LNCaP clone FGC (cell line): Measurements from ENCODE around the gene COL4A2.
A peak's percentile ranks its signal among the peaks of the same experiment; 100 is the strongest.

Source experiments
- DNase-seq: peaks from one replicate; pipeline ENCODE4 v3.0.0-alpha.2; 2011; ENCODE audit warnings: low read depth
- H3K4me3 ChIP-seq: 2 replicates; pipeline ENCODE4 v1.5.1; 2011; ENCODE audit warnings: mild to moderate bottlenecking, low read depth, low read length, control low read depth
- TF ChIP-seq, protein P1 (sequence below): IDR thresholded peaks from 2 replicates; pipeline ENCODE4 v1.5.1; 2012; ENCODE audit warnings: mild to moderate bottlenecking; ENCODE audit not compliant: control insufficient read depth, insufficient read depth; ENCODE audit errors: extremely low read depth

Gene COL4A2

DNA sequence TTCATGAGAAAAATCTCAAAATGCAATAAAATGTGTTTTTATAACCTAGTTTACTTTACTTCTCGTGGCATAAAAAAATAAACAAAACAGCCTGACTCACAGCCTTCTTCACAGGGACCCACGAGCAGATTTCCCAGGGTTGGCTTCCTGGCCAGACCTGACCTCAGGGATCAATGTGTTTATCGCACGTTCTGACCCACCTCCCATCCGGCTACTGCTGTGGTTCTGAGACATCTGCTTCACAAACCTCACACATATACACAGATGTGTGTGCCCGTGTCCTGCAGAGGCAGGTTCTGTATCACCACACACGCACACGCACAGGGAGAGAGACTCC is 118.3 kb downstream of the COL4A2 start:
- H3K4me3 ChIP-seq, result no peak overlapping the region
- no peak for DNase-seq
- TF ChIP-seq, protein P1, sequence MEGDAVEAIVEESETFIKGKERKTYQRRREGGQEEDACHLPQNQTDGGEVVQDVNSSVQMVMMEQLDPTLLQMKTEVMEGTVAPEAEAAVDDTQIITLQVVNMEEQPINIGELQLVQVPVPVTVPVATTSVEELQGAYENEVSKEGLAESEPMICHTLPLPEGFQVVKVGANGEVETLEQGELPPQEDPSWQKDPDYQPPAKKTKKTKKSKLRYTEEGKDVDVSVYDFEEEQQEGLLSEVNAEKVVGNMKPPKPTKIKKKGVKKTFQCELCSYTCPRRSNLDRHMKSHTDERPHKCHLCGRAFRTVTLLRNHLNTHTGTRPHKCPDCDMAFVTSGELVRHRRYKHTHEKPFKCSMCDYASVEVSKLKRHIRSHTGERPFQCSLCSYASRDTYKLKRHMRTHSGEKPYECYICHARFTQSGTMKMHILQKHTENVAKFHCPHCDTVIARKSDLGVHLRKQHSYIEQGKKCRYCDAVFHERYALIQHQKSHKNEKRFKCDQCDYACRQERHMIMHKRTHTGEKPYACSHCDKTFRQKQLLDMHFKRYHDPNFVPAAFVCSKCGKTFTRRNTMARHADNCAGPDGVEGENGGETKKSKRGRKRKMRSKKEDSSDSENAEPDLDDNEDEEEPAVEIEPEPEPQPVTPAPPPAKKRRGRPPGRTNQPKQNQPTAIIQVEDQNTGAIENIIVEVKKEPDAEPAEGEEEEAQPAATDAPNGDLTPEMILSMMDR, result no peak

DNA sequence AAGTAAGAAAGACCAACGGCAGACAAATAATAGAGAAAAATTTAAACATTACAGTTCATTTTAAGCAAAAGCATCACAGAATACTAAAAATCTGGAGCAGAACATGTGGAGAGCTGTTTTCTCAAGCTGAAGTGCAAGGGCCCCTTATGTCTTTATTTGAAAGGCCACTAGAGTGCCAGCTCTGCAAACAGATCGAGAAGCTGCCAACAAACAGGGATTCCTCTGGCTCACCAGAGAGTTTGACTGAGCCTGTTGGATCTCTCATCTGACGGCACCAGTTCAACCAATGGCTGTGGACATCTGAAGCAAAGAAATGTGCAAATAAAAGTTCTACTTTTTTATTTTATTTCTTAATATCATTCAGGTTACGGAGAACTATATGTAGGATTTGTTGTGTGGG is 119.7 kb downstream of the COL4A2 start:
- no peak overlapping the region for H3K4me3 ChIP-seq
- TF ChIP-seq, protein P1, result no peak
- no peak for DNase-seq

DNA sequence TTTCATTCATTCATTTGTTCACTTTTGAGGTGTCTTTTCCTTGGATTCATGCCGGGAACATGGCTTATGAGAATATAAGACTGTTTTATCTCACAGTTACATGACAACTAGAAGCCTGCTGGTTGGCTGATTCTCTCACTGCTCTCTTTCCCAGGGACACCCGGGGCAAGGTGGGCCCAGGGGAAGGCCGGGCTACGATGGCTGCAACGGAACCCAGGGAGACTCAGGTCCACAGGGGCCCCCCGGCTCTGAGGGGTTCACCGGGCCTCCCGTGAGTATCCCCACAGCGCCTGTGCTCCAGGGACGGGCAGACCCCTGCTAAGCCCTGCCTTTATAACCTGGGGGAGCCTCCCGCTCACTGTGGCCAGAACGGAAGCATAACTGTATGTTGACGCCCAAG is 121.2 kb downstream of the COL4A2 start:
- H3K4me3 ChIP-seq, result no peak overlapping the region
- TF ChIP-seq, protein P1, result no peak
- DNase-seq, result no peak

DNA sequence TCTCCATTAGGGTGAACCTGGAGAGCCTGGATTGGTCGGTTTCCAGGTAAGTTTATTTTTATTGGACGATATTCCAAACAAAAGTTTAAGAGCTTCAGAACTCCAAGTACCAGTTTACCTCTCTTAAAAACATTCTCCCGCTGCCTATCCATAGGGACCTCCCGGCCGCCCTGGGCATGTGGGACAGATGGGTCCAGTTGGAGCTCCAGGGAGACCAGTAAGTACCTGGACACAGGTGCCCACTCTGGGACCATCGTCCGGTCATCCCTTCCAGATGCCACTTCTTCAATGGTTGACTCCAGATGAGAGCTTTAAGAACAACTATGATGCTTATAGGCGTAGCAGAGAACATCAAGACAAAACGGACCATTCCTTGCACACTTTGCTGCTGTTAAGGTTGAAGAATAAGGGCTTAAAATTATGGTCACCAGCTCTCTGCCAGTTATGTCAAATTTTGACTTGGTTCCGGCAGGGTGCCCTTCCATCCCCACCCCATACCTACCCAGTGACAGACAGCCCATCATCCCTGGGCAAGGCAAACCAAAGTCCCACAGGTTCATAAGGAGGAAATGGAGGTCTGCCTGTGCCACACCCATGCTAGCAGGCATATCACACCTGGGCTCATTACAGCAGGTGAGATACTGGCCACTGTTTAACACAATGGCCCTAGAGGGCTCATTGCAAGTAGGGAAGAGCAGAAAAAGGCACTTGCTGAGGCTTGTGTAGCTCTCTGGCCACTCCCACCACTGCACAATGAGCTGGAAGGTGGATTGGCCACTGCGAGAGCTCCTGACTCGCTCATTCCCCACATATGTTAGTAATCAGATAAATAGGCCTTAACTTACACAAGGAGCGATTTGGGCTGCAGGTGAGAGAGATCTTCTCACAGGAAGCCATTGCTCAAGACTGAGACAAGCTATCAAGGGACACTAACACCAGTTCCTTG is 123.6 kb downstream of the COL4A2 start:
- TF ChIP-seq, protein P1, result no peak
- no peak overlapping the region for H3K4me3 ChIP-seq

DNA sequence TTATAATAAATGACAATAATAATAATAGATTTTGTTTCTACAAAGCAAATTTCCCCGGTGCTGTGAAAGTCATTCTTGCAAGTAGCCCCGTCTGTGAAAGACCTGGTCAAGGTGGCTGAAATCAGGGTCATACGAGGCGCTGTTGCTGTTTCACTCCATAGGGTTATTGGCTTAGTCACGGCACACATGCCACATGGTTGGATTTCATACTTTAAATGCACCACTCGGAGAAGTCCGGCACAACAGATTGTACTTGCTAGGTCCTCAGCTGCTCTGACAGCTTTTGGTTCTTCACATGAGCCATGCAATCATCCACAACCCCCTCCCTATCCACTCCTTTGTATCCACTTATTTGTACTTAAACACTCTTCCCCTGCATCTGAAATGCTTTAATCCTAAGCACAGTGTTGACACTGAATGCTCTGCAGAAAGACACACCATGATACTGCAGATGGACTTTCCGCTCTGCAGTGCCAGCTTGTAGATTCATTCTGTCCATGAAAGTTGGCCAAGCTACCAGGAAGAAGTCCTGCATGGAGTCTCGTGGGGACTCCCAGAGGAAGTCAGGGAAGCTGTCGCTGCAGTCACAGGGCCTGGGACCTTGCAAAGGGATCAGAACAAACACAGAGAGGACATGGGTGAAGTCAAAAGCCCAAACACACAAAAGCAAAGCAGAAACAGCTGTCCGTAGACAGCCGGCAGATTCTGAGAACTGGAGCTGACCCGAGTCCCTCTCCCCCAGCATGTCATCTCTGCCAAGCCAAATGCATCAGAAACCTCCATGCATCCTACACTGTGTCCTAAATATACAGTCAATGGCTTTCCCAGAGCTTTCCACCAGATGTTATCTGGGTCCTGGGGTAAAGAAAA is 124.6 kb downstream of the COL4A2 start:
- no peak overlapping the region for H3K4me3 ChIP-seq
- DNase-seq, result peak; percentile 25
- TF ChIP-seq, protein P1, result no peak

More for the DNA sequence above, 123.6 kb downstream of the COL4A2 start:
- no peak for DNase-seq

DNA sequence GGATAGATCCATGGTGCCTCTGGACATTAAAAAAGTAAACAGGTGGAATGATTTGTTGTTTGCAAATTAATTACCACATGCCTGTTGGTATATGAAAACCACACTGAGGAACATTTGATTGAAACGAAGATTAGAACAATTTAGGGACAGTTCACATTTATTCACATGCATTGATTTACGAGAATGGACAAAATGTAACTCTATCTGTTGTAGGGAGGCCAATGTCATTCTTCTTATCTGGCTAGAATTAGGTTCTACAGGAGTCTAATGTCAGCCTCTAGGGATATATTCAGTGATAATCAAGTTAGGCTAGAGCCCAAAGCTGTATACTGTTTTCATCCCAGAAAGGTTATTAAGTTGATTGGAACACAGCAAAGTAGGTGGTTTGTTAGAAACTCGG is 125.4 kb downstream of the COL4A2 start:
- TF ChIP-seq, protein P1, result no peak
- no peak overlapping the region for H3K4me3 ChIP-seq
- no peak for DNase-seq
